Islet of Langerhans (tissue), 1 donor: ENCODE measurements around the gene DENND4A.
"Not testable (repeated sequence)": the region's sequence is repeated elsewhere in the genome, so short reads cannot be mapped to it uniquely, and the experiment has no call there.

Experiments
- FAIRE-seq: peaks from one replicate; lab custom pipeline; 2011; peaks lifted over from hg19 to GRCh38; lab: Jason Lieb, UNC

The DENND4A gene

GRCh38 chr15:65789105-65789504, 3.0 kb downstream of the DENND4A start:
- FAIRE-seq: no peak

GRCh38 chr15:65787260-65787659, 4.8 kb downstream of the DENND4A start:
- FAIRE-seq: peak; percentile 55

GRCh38 chr15:65785151-65785550, 6.9 kb downstream of the DENND4A start:
- no peak for FAIRE-seq

GRCh38 chr15:65783872-65784271, 8.2 kb downstream of the DENND4A start:
- FAIRE-seq: no peak

GRCh38 chr15:65782096-65782495, 10.0 kb downstream of the DENND4A start:
- no peak for FAIRE-seq

GRCh38 chr15:65778701-65779100, 13.4 kb downstream of the DENND4A start:
- not testable (repeated sequence) for FAIRE-seq

- FAIRE-seq: no peak
These were observed 13.8 kb downstream of the DENND4A start for GRCh38 chr15:65778269-65778668.

GRCh38 chr15:65777843-65778242, 14.2 kb downstream of the DENND4A start:
- no peak for FAIRE-seq

GRCh38 chr15:65777053-65777452, 15.0 kb downstream of the DENND4A start:
- FAIRE-seq: no peak

- FAIRE-seq: no peak
These were observed 18.5 kb downstream of the DENND4A start for GRCh38 chr15:65773386-65774111.

- no peak for FAIRE-seq
These were observed 19.2 kb downstream of the DENND4A start for GRCh38 chr15:65772930-65773329.

- no peak for FAIRE-seq
These were observed 20.2 kb downstream of the DENND4A start for GRCh38 chr15:65771870-65772269.

GRCh38 chr15:65769482-65769881, 22.6 kb downstream of the DENND4A start:
- FAIRE-seq: no peak

GRCh38 chr15:65767895-65768294, 24.2 kb downstream of the DENND4A start:
- no peak for FAIRE-seq

GRCh38 chr15:65767264-65767595, 24.9 kb downstream of the DENND4A start:
- no peak for FAIRE-seq

- peak; percentile 87 for FAIRE-seq
These were observed 25.4 kb downstream of the DENND4A start for GRCh38 chr15:65766422-65767263.

GRCh38 chr15:65765106-65765505, 27.0 kb downstream of the DENND4A start:
- no peak for FAIRE-seq

GRCh38 chr15:65762914-65763787, 28.9 kb downstream of the DENND4A start:
- FAIRE-seq: no peak

- no peak for FAIRE-seq
These were observed 29.7 kb downstream of the DENND4A start for GRCh38 chr15:65762399-65762798.

- no peak for FAIRE-seq
These were observed 30.7 kb downstream of the DENND4A start for GRCh38 chr15:65761210-65761926.

- no peak for FAIRE-seq
These were observed 32.7 kb downstream of the DENND4A start for GRCh38 chr15:65759441-65759840.

GRCh38 chr15:65758242-65758641, 33.9 kb downstream of the DENND4A start:
- no peak for FAIRE-seq
